WERI-Rb-1 (cell line): Measurements from ENCODE around the gene CLMP.

ENCODE experiments used
- DNase-seq: peaks from one replicate; pipeline ENCODE4 v3.0.0-alpha.2; 2020
- H3K27ac ChIP-seq: fragments of 250-450 bp; sonication (Bioruptor Pico); 2 replicates; pipeline ENCODE4 v1.5.1; 2020; ENCODE audit warnings: mild to moderate bottlenecking, moderate library complexity
- H3K27me3 ChIP-seq: fragments of 250-450 bp; sonication (Bioruptor Pico); 2 replicates; pipeline ENCODE4 v1.5.1; 2021; ENCODE audit warnings: mild to moderate bottlenecking, low read depth, moderate library complexity; ENCODE audit not compliant: insufficient read depth, severe bottlenecking
- H3K36me3 ChIP-seq: fragments of 250-450 bp; sonication (Bioruptor Pico); 2 replicates; pipeline ENCODE4 v1.5.1; 2020; ENCODE audit warnings: mild to moderate bottlenecking, moderate library complexity
- H3K4me3 ChIP-seq: 2 replicates; pipeline ENCODE4 v1.5.1; 2011; ENCODE audit warnings: low read depth, mild to moderate bottlenecking, control low read depth, low read length
- H3K9me3 ChIP-seq: fragments of 250-450 bp; sonication (Bioruptor Pico); 2 replicates; pipeline ENCODE4 v1.5.1; 2021; ENCODE audit warnings: mild to moderate bottlenecking, moderate library complexity; ENCODE audit not compliant: severe bottlenecking
- CTCF ChIP-seq: IDR thresholded peaks from 2 replicates; pipeline ENCODE4 v1.5.1; 2011; ENCODE audit warnings: low read depth, mild to moderate bottlenecking, control low read depth, inconsistent platforms, low read length

Gene CLMP

GRCh38 chr11:123076484-123076883 is 118.6 kb downstream of the CLMP start:
- H3K27me3 ChIP-seq: no peaks in the 10 kb centered on the region
- H3K27ac ChIP-seq: no peak overlapping the region
- H3K4me3 ChIP-seq: no peak overlapping the region
- no peak for TF ChIP-seq CTCF
- H3K36me3 ChIP-seq: no peaks in the 10 kb centered on the region
- no peaks in the 10 kb centered on the region for H3K9me3 ChIP-seq
- no peak for DNase-seq

- Histone ChIP-seq H3K9me3 (no peaks in the 10 kb centered on the region), H3K36me3 (no peaks in the 10 kb centered on the region), H3K4me3 (no peak overlapping the region), H3K27ac (no peak overlapping the region), H3K27me3 (no peaks in the 10 kb centered on the region)
- no peak for TF ChIP-seq CTCF
- no peak for DNase-seq
These were observed 121.5 kb downstream of the CLMP start for GRCh38 chr11:123073343-123074057.

GRCh38 chr11:123072762-123073161 is 122.3 kb downstream of the CLMP start:
- H3K27me3 ChIP-seq: no peaks in the 10 kb centered on the region
- H3K27ac ChIP-seq: no peak overlapping the region
- no peaks in the 10 kb centered on the region for H3K36me3 ChIP-seq
- no peak for TF ChIP-seq CTCF
- no peak for DNase-seq
- no peak overlapping the region for H3K4me3 ChIP-seq
- no peaks in the 10 kb centered on the region for H3K9me3 ChIP-seq

GRCh38 chr11:123072332-123072761 is 122.7 kb downstream of the CLMP start:
- Histone ChIP-seq H3K36me3 (no peaks in the 10 kb centered on the region), H3K27ac (no peak overlapping the region), H3K9me3 (no peaks in the 10 kb centered on the region), H3K4me3 (no peak overlapping the region), H3K27me3 (no peaks in the 10 kb centered on the region)
- no peak for DNase-seq
- TF ChIP-seq CTCF: no peak

GRCh38 chr11:123069908-123070821 is 124.9 kb downstream of the CLMP start:
- TF ChIP-seq CTCF: no peak
- Histone ChIP-seq H3K9me3 (no peaks in the 10 kb centered on the region), H3K27ac (no peak overlapping the region), H3K4me3 (no peak overlapping the region), H3K36me3 (no peaks in the 10 kb centered on the region), H3K27me3 (no peaks in the 10 kb centered on the region)
- no peak for DNase-seq
